OCI-LY7 (cell line): ENCODE measurements around the gene PRAME. TPM values are rescaled to one million over a fixed set of nuclear protein-coding genes. Genes with fewer than 3 reads are reported as not detected.

ENCODE experiments used
- BruUV-seq: library from RNA; stranded (reverse); fragments of 400-500 nt; replicated peaks from 2 replicates; lab custom pipeline; 2021; lab: Mats Ljungman, UMichigan
- CTCF ChIA-PET: fragments of 300-600 bp; sonication (Branson Sonifier 250); formaldehyde crosslinking; loops from one replicate; lab custom pipeline; 2022; ENCODE audit warnings: antibody characterized with exemption; ENCODE audit not compliant: unreplicated experiment; lab: Charles Lee
- POLR2A ChIA-PET: fragments of 300-600 bp; sonication (Branson Sonifier 250); formaldehyde crosslinking; loops from one replicate; lab custom pipeline; 2022; ENCODE audit warnings: antibody characterized with exemption; lab: Charles Lee
- DNase-seq: peaks from one replicate; pipeline ENCODE4 v3.0.0-alpha.2; 2015; ENCODE audit warnings: low spot score
- H2AFZ ChIP-seq: fragments of 200-600 bp; sonication (generic), shearing (Covaris generic); 2 replicates; pipeline ENCODE4 v1.6.1; 2014; ENCODE audit warnings: mild to moderate bottlenecking, antibody characterized with exemption, low read length, moderate library complexity
- H3K27ac ChIP-seq: fragments of 200-600 bp; sonication (generic); 2 replicates; pipeline ENCODE4 v1.5.1; 2014; ENCODE audit warnings: mixed run types, low read depth, mild to moderate bottlenecking, moderate library complexity, low read length, inconsistent platforms; ENCODE audit not compliant: poor library complexity, severe bottlenecking
- H3K36me3 ChIP-seq: fragments of 200-600 bp; sonication (generic); 2 replicates; pipeline ENCODE4 v1.6.1; 2014; ENCODE audit warnings: mild to moderate bottlenecking, antibody characterized with exemption, low read length, moderate library complexity, mixed read lengths; ENCODE audit not compliant: insufficient read depth
- H3K4me1 ChIP-seq: fragments of 200-600 bp; sonication (generic); 2 replicates; pipeline ENCODE4 v1.5.1; 2014; ENCODE audit warnings: mild to moderate bottlenecking, low read length; ENCODE audit not compliant: insufficient read depth, poor library complexity, severe bottlenecking
- H3K4me2 ChIP-seq: fragments of 200-600 bp; sonication (generic); 2 replicates; pipeline ENCODE4 v1.6.1; 2014; ENCODE audit warnings: mild to moderate bottlenecking, low read length
- H3K4me3 ChIP-seq: fragments of 200-600 bp; sonication (generic); 2 replicates; pipeline ENCODE4 v1.5.1; 2014; ENCODE audit warnings: mild to moderate bottlenecking, low read depth, low read length; ENCODE audit not compliant: poor library complexity, severe bottlenecking
- H3K79me2 ChIP-seq: fragments of 200-600 bp; sonication (generic); 2 replicates; pipeline ENCODE4 v1.6.1; 2016; ENCODE audit warnings: low read depth, mild to moderate bottlenecking, low read length, moderate library complexity, mixed read lengths; ENCODE audit not compliant: insufficient read depth
- H3K9me2 ChIP-seq: fragments of 200-600 bp; sonication (generic); 2 replicates; pipeline ENCODE4 v1.6.1; 2016; ENCODE audit warnings: mild to moderate bottlenecking, low read length, mixed read lengths; ENCODE audit not compliant: insufficient read depth
- H3K9me3 ChIP-seq: fragments of 200-600 bp; sonication (generic); 2 replicates; pipeline ENCODE4 v1.6.1; 2014; ENCODE audit warnings: mild to moderate bottlenecking, mixed run types, low read length, mixed read lengths
- H4K20me1 ChIP-seq: fragments of 200-600 bp; sonication (generic); 2 replicates; pipeline ENCODE4 v1.6.1; 2014; ENCODE audit warnings: mild to moderate bottlenecking, antibody characterized with exemption, low read length, moderate library complexity, mixed read lengths; ENCODE audit not compliant: insufficient read depth
- CTCF ChIP-seq: fragments of 200-600 bp; sonication (generic); conservative IDR thresholded peaks from 2 replicates; pipeline ENCODE4 v1.5.1; 2014; ENCODE audit warnings: mild to moderate bottlenecking, antibody characterized with exemption, low read length, moderate library complexity, mixed read lengths
- EZH2phosphoT487 ChIP-seq: fragments of 200-600 bp; sonication (generic); IDR thresholded peaks from 2 replicates; pipeline ENCODE4 v1.6.1; 2018; ENCODE audit warnings: low read depth, borderline replicate concordance, mild to moderate bottlenecking, mixed run types, antibody characterized with exemption, low read length, moderate library complexity, mixed read lengths
- intact Hi-C: fragments of 100-400 bp; cut with micrococcal nuclease; formaldehyde crosslinking; loops from one replicate; pipeline ENCODE4 v1.10.0; 2022; ENCODE audit not compliant: unreplicated experiment
- total RNA-seq, 2 experiments: library from RNA; depleted of rRNA in 1 of 2; stranded (reverse); fragments of >200 nt in 1 of 2; shearing (Covaris generic) in 1 of 2; gene quantifications; 2 replicates each; pipeline ENCODE4 v1.2.3, GENCODE V29; 2014 to 2022

The PRAME gene
- total RNA-seq, 2 experiments from 2014 or later: 0.28 TPM; not detected in 1

DNA sequence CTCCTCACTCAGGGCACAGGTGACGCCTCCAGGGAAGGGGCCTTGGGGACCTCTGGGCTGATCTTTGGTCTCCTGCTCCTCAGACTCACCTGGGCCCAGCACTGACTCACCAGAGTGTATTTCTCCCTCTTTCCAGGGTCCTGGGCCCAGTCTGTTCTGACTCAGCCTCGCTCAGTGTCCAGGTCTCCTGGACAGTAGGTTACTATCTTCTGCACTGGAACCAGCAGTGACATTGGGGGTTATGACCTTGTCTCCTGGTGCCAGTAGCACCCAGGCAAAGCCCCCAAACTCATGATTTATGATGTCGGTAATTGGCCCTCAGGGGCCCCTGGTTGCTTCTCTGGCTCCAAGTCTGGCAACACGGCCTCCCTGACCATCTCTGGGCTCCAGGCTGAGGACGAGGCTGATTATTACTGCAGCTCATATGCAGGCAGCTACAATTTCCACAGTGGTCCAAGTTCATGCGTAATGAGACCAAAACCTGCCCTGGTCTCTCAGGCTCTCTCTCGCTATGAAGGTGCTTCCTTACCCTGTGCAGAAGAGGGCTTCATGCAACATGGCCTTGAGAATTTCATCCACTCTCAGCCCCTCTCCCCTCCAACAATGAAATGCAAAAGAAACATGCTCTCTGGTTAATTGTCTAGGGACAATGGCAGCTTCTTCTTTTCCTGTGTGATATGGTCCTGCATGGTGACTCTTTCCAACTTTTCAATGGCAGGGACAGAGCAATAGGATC, 21.0 kb upstream of the PRAME start:
- ChIA-PET CTCF (no interaction called here), POLR2A (interaction anchor here (0.6 kb wide), 1 partner anchor 46 kb away, joined by 4 read pairs; no protein-coding TSS in a partner anchor)
- Histone ChIP-seq H4K20me1 (no peaks in the 10 kb centered on the region), H3K9me2 (no peaks in the 10 kb centered on the region), H3K4me3 (no peak overlapping the region), H3K4me1 (no peaks in the 10 kb centered on the region), H3K79me2 (no peaks in the 10 kb centered on the region), H3K9me3 (no peaks in the 10 kb centered on the region), H3K27ac (no peak overlapping the region), H2AFZ (no peak overlapping the region), H3K36me3 (no peaks in the 10 kb centered on the region), H3K4me2 (no peak overlapping the region)
- BruUV-seq: no TSS peak
- intact Hi-C loops: no loop called here
- no peak for DNase-seq
- TF ChIP-seq CTCF (no peak), EZH2phosphoT487 (no peak)

- TF ChIP-seq CTCF: no peak
- no peak for TF ChIP-seq EZH2phosphoT487
- no peak overlapping the region for H2AFZ ChIP-seq
- H3K4me2 ChIP-seq: no peak overlapping the region
- H3K4me1 ChIP-seq: no peaks in the 10 kb centered on the region
- H3K9me2 ChIP-seq: no peaks in the 10 kb centered on the region
- no peak overlapping the region for H3K4me3 ChIP-seq
- CTCF ChIA-PET: no interaction called here
- H3K9me3 ChIP-seq: no peaks in the 10 kb centered on the region
- H4K20me1 ChIP-seq: no peaks in the 10 kb centered on the region
- intact Hi-C loops: no loop called here
- no TSS peak for BruUV-seq
- no peaks in the 10 kb centered on the region for H3K79me2 ChIP-seq
- POLR2A ChIA-PET: no interaction called here
- H3K36me3 ChIP-seq: no peaks in the 10 kb centered on the region
- no peak overlapping the region for H3K27ac ChIP-seq
- DNase-seq: no peak
Measured at GRCh38 chr22:22578702-22579424, 19.8 kb upstream of the PRAME start.
